Non-pigmented ciliary epithelial cell (primary cell): Measurements from ENCODE around the gene KREMEN1.

Source experiments
- DNase-seq: peaks from one replicate; pipeline ENCODE4 v3.0.0-alpha.2; 2010; ENCODE audit warnings: low read depth

The KREMEN1 gene

GRCh38 chr22:29206372-29207242 lies 133.8 kb downstream of the KREMEN1 start:
- DNase-seq, result no peak

GRCh38 chr22:29207243-29207550 lies 134.4 kb downstream of the KREMEN1 start:
- no peak for DNase-seq

- DNase-seq, result no peak
Observed at GRCh38 chr22:29207562-29208501, 135.0 kb downstream of the KREMEN1 start.

DNA sequence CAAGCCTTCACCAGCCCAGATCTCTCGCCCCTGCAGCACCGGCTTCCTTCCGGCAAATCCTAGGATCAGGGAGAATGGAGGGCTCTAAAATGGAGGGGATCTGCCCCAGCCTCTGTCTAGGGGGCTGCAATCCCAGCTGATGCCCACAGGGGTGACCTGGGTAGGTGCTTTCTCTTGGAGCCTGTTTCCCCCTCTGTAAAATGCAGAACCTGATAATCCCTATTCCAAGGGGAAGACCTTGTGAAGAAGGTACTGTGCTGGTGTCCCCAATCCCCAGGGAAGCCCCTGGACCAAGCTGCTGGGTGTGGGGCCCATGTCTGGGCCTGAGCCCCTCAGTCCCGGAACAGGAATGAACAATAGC lies 135.6 kb downstream of the KREMEN1 start:
- DNase-seq, result no peak

DNA sequence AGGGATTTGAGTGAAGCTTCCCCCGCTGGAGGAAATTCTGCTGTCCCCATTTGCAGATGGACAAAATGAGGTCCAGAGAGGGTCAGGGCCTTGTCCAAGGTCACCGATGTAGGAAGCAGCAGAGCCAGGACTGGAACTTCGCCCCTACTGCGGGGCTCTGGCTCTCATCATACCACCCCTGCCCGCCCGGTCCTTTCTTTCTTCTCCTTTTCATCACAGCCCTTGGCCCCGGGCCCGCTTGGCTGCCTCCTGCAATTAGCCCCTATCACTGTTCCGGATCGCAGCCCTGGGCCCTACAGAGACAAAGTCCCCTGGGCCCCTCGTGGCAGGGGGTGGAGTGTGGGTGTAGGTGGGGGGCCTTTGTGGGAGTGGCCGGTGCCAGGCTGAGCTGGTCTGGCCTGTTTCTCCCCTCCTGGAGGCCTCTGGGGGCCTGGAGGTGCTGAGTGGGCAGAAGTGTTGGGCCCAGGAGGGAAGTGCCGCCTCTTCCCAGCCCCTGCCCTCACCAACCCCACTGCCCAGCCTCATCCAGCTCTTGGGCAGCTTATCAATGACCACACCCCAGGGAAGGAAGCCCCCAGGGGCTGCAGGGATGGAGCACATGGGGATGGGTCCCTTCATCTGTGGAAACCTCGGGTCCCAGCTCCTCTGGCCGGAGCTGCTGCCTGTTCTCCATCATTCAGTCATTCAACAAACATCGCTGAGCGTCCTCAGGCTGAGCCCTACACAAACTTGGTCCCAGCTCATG lies 136.2 kb downstream of the KREMEN1 start:
- no peak for DNase-seq

DNA sequence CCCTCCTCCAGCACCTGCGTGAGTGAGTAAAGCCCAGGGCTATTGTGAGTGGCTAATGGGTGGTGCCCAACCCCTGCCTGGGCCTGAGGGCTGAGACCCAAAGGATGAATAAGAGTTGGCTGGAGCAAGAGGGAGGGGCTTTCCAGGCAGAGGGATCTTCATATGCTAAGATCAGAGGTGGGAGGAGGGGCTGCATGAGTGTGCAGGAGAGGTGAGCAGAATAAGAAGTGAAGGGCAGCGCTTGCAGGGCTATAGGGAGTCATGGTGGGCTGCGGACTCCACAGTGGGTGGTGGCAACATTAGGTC lies 136.7 kb downstream of the KREMEN1 start:
- DNase-seq, result no peak

GRCh38 chr22:29211066-29211465 lies 138.2 kb downstream of the KREMEN1 start:
- no peak for DNase-seq

DNA sequence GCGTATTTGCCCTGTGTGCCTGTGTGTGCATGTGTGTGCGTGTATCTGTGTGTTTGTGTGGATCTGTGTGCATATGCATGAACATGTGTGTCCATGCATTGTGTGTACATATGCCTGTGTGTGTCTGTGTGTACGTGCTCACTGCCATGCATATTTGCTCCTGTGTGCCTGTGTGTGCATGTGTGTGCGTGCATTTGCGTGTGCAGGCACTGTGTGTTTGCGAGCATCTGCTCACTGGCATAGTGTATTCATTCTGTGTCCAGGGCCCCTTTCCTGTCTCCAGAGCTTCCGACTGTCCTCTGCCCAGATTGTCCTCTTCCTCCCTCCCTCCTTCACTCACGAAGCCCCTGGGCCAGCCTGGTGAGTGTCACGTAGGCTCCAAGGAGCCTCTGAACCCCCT lies 138.6 kb downstream of the KREMEN1 start:
- DNase-seq, result no peak

DNA sequence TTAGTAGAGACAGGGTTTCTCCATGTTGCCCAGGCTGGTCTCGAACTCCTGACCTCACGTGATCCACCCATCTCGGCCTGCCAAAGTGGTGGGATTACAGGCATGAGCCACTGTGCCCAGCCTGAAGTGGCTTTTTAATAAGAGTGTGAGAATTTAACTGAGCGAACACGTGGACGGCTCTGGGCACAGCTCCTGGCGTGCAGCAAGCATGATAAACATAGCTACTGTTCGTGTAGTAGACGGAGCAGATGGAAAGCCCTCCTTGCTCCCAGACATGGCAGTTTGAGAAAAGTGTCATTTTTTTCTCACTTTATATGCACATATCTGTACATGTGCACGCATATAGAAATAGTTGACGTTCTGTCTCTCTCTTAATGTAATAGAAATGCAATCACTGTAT lies 139.9 kb downstream of the KREMEN1 start:
- no peak for DNase-seq

GRCh38 chr22:29213493-29213892 lies 140.7 kb downstream of the KREMEN1 start:
- no peak for DNase-seq

DNA sequence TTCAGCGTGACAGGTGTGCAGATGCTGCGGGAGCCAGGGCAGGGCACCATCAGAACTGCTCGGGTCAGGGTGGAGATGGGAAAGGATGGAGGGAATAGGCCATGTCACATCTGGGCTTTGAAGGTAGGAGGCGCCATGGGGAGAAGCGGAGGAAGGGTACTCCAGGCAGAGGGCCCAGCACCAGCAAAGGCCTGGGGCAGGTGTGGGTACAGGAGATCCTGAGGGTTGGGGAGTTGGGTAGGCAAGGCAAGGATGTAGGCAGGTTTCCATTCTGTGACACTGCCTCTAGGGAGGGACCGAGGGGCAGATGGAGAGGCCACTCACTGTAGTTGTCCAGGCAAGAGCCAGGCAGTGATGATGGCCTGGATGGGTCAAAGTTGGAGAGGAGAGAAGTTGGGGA lies 141.4 kb downstream of the KREMEN1 start:
- no peak for DNase-seq

GRCh38 chr22:29215012-29215860 lies 142.4 kb downstream of the KREMEN1 start:
- no peak for DNase-seq

- DNase-seq, result no peak
Observed at GRCh38 chr22:29216011-29216872, 143.4 kb downstream of the KREMEN1 start.

GRCh38 chr22:29216873-29217666 lies 144.2 kb downstream of the KREMEN1 start:
- no peak for DNase-seq
